Neutrophil (primary cell): ENCODE data around the gene SLC28A1.

ENCODE experiments used
- H3K27ac ChIP-seq: fragments of 200-600 bp; sonication (generic); 2 replicates; pipeline ENCODE4 v1.5.1; 2016; ENCODE audit warnings: mild to moderate bottlenecking, moderate library complexity
- H3K27me3 ChIP-seq: fragments of 200-600 bp; sonication (generic); 2 replicates; pipeline ENCODE4 v1.6.0; 2016; ENCODE audit warnings: mild to moderate bottlenecking
- H3K36me3 ChIP-seq: fragments of 200-600 bp; sonication (generic); 2 replicates; pipeline ENCODE4 v1.5.1; 2017
- H3K4me1 ChIP-seq, 2 experiments: fragments of 200-600 bp in 1 of 2; sonication (generic) in 1 of 2; 1 replicate in 1 of 2; 2 replicates in 1 of 2; pipeline versions ENCODE4 v1.5.1 to v1.6.1; 2013 to 2016; ENCODE audit warnings: low read depth in 1 of 2, low read length in 1 of 2, mild to moderate bottlenecking in 1 of 2, moderate library complexity in 1 of 2; ENCODE audit not compliant: control insufficient read depth in 1 of 2, insufficient read depth in 1 of 2
- H3K4me3 ChIP-seq, 2 experiments: fragments of 200-600 bp in 1 of 2; sonication (generic) in 1 of 2; 1 replicate in 1 of 2; 2 replicates in 1 of 2; pipeline ENCODE4 v1.5.1; 2013 to 2016; ENCODE audit warnings: low read depth in 1 of 2, low read length in 1 of 2, mild to moderate bottlenecking in 1 of 2, moderate library complexity in 1 of 2
- H3K9me3 ChIP-seq: fragments of 200-600 bp; sonication (generic); 2 replicates; pipeline ENCODE4 v1.5.1; 2016
- CTCF ChIP-seq: fragments of 200-600 bp; sonication (generic); IDR thresholded peaks from 2 replicates; pipeline ENCODE4 v1.5.1; 2016; ENCODE audit warnings: antibody characterized with exemption

Gene SLC28A1

GRCh38 chr15:84949043-84949442, 64.6 kb downstream of the SLC28A1 start:
- H3K4me3 ChIP-seq: no peak overlapping the region
- no peaks in the 10 kb centered on the region for H3K9me3 ChIP-seq
- H3K36me3 ChIP-seq: no peaks in the 10 kb centered on the region
- H3K4me1 ChIP-seq: no peaks in the 10 kb centered on the region
- H3K27ac ChIP-seq: no peak overlapping the region
- TF ChIP-seq CTCF: no peak
- no peaks in the 10 kb centered on the region for H3K27me3 ChIP-seq

DNA sequence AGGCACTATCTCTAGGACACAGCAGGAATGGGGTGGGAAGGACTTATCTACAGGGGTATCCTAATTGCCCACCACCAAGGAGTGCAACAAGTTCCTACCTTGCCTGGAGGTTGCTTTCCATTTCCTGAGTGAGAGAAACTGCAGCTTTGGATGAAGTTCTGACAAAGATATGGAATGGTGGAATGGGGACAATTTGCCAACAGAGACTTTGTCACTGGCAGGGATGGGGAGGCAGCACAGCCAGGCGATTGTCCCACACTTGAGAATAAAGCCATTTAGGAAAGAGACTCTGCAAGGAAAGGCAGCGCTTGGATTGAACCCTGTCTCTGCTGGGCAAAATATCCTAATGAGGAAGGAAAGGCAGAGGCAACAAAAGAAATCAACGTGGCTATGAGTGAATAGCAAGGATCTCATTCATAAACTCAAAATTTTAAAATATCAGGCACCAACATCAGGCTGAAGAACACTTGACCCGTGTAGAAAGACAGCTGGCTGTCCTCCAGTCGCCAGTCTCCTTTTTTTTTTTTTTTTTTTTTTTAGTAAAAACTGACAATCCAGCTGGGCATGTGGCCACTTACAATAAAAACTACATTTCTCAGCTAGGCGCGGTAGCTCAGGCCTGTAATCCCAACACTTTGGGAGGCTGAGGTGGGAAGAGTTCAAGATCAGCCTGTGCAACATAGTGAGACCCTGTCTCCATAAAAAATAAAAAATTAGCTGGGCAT, 65.5 kb downstream of the SLC28A1 start:
- Histone ChIP-seq H3K4me1 (no peaks in the 10 kb centered on the region), H3K27me3 (no peaks in the 10 kb centered on the region), H3K9me3 (no peaks in the 10 kb centered on the region), H3K36me3 (no peaks in the 10 kb centered on the region), H3K27ac (no peak overlapping the region), H3K4me3 (no peak overlapping the region)
- no peak for TF ChIP-seq CTCF

- Histone ChIP-seq H3K27ac (no peak overlapping the region), H3K4me3 (no peak overlapping the region), H3K4me1 (peaks cover 0 to 4% of the 10 kb centered on the region in 2 experiments), H3K36me3 (no peaks in the 10 kb centered on the region), H3K27me3 (no peaks in the 10 kb centered on the region), H3K9me3 (no peaks in the 10 kb centered on the region)
- TF ChIP-seq CTCF: no peak
Observed at GRCh38 chr15:84950570-84951111, 66.2 kb downstream of the SLC28A1 start.

DNA sequence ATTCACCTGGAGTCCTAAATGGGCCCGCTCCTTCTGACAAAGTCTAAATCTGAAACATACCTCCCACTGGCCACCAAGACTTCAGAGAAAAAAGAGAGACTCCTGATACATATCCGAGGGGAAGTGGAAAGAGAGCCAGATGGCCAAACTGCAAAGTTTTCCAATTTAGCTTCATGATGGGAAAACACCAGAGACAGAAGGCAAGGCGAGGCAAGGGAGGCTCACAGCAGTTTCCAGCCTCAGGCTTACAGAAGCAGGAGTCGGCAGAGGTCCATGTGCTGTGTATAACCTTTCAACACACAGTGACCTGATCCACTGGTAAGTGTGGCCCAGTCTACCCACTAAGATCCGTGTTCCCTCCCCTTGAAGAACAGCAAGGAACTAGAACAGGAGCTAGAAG, 67.3 kb downstream of the SLC28A1 start:
- H3K9me3 ChIP-seq: no peaks in the 10 kb centered on the region
- H3K36me3 ChIP-seq: no peaks in the 10 kb centered on the region
- H3K27ac ChIP-seq: no peak overlapping the region
- H3K4me1 ChIP-seq: peaks cover 0 to 10% of the 10 kb centered on the region in 2 experiments
- no peak for TF ChIP-seq CTCF
- H3K27me3 ChIP-seq: no peaks in the 10 kb centered on the region
- no peak overlapping the region for H3K4me3 ChIP-seq

GRCh38 chr15:84953136-84953535, 68.7 kb downstream of the SLC28A1 start:
- H3K4me3 ChIP-seq: no peak overlapping the region
- H3K36me3 ChIP-seq: no peaks in the 10 kb centered on the region
- H3K27me3 ChIP-seq: no peaks in the 10 kb centered on the region
- TF ChIP-seq CTCF: no peak
- no peaks in the 10 kb centered on the region for H3K9me3 ChIP-seq
- peaks cover 0 to 10% of the 10 kb centered on the region in 2 experiments for H3K4me1 ChIP-seq
- H3K27ac ChIP-seq: no peak overlapping the region
